OCI-LY7 (cell line): ENCODE measurements around the gene PTPN18.

Source experiments
- EZH2phosphoT487 ChIP-seq: fragments of 200-600 bp; sonication (generic); IDR thresholded peaks from 2 replicates; pipeline ENCODE4 v1.6.1; 2018; ENCODE audit warnings: low read depth, borderline replicate concordance, mild to moderate bottlenecking, mixed run types, antibody characterized with exemption, low read length, moderate library complexity, mixed read lengths
- TF ChIP-seq, protein P1 (sequence below): fragments of 200-600 bp; sonication (generic); conservative IDR thresholded peaks from 2 replicates; pipeline ENCODE4 v1.5.1; 2014; ENCODE audit warnings: mild to moderate bottlenecking, antibody characterized with exemption, low read length, moderate library complexity, mixed read lengths

DNA sequence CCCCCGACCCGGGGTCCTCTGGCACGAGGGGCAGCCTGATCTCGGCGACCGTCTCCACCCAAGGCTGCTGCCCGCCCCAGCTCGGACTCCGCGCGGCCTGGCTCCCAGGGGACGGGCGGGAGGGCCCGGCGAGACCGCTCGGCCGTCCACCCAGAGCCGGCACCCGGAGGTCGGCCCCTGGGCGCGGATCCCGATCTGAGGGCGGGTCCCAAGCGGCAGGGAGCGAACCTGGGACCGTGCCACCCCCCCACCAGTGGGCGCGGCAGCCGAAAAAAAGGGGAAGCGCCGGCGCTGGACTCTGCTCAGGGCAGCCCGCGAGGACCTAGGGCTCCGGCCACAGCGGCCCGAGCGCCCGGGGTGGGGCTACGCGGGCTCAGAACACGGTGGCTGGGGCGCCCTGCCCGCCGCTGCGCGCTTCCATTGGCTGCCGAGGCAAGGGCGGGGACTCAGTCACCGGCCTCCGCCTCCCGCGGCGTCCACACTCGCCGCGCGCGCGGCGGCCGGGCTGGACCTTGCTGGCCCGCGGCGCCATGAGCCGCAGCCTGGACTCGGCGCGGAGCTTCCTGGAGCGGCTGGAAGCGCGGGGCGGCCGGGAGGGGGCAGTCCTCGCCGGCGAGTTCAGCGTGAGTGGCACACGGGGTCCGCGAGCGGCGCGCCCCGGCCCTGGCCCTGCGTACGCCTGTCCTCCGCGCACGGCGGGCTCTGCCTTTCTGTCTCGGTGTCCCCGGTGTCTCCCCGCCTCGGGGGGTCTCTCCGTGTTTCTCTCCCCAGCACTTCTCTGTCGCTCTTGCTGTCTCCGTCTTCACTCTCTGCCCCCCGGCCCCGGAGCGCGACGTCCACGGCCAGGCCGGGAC lies at the start of gene PTPN18:
- TF ChIP-seq, protein P1, sequence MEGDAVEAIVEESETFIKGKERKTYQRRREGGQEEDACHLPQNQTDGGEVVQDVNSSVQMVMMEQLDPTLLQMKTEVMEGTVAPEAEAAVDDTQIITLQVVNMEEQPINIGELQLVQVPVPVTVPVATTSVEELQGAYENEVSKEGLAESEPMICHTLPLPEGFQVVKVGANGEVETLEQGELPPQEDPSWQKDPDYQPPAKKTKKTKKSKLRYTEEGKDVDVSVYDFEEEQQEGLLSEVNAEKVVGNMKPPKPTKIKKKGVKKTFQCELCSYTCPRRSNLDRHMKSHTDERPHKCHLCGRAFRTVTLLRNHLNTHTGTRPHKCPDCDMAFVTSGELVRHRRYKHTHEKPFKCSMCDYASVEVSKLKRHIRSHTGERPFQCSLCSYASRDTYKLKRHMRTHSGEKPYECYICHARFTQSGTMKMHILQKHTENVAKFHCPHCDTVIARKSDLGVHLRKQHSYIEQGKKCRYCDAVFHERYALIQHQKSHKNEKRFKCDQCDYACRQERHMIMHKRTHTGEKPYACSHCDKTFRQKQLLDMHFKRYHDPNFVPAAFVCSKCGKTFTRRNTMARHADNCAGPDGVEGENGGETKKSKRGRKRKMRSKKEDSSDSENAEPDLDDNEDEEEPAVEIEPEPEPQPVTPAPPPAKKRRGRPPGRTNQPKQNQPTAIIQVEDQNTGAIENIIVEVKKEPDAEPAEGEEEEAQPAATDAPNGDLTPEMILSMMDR = peak; percentile 54
- TF ChIP-seq EZH2phosphoT487 = no peak
